Measurements from ENCODE around the gene MTHFD2L. TPM values are rescaled to one million over a fixed set of nuclear protein-coding genes. Genes with fewer than 3 reads are reported as not detected.

MTHFD2L gene
- total and polyA plus RNA-seq, 10 of the 15 experiments (the other 5 are each of a cell fraction or from before 2014, with no cell fraction given) = 4.8 to 25.4 (median 14.4) TPM

- Histone ChIP-seq H3K4me1 (ENCODE audit: control insufficient read depth, insufficient read depth, low read length) (peaks cover 5% of the 10 kb centered on the region; the same call in 1 of the 2 replicates), H3K9me3 (replicated peaks; ENCODE audit: control insufficient read depth, insufficient read depth, low read length) (no peaks in the 10 kb centered on the region; the same call in 2 of the 3 replicates), H3K79me2 (ENCODE audit: control insufficient read depth, insufficient read depth, low read length) (no peaks in the 10 kb centered on the region), H3K27me3 (replicated peaks in 1 of 2; ENCODE audit: control insufficient read depth in 2 of 2, insufficient read depth in 2 of 2, low read length in 1 of 2) (no peaks in the 10 kb centered on the region; a peak in 2 of 4 replicates), H3K36me3 (ENCODE audit: control insufficient read depth in 2 of 2, insufficient read depth in 2 of 2, low read length in 1 of 2) (no peaks in the 10 kb centered on the region), H3K4me3 (no peak overlapping the region), H3K9ac (ENCODE audit: control insufficient read depth, insufficient read depth, low read length) (no peak overlapping the region), H4K20me1 (ENCODE audit: control insufficient read depth, insufficient read depth) (no peaks in the 10 kb centered on the region), H3K27ac (ENCODE audit: control insufficient read depth, insufficient read depth) (no peak overlapping the region), H2AFZ (ENCODE audit: control insufficient read depth, low read depth, low read length) (no peak overlapping the region), H3K4me2 (ENCODE audit: control insufficient read depth, insufficient read depth) (no peak overlapping the region)
- no TSS peak for BruUV-seq (replicated peaks)
- WGBS (ENCODE audit: insufficient coverage, insufficient replicate concordance, low lambda C conversion rate, missing lambda C conversion rate) = 20% methylated on average over 2 of the region's 2 CpGs
- CTCF ChIA-PET = no interaction called here
- FAIRE-seq (no peak), DNase-seq (ENCODE audit: low read depth, low spot score) (no peak), ATAC-seq (no peak)
- SMC1A ChIA-PET (ENCODE audit: uncharacterized antibody, unreplicated experiment) = no interaction called here
- in situ Hi-C loops (cut with MboI) = no loop called here
- intact Hi-C loops (cut with micrococcal nuclease; ENCODE audit: unreplicated experiment) = no loop called here
- POLR2A ChIA-PET = no interaction called here
- RAD21 ChIA-PET (ENCODE audit: unreplicated experiment) = no interaction called here
- no peak for TF ChIP-seq RELB (IDR thresholded peaks at IDR 0.05; ENCODE audit: low read depth)
These were observed 173.3 kb downstream of the MTHFD2L start for GRCh38 chr4:74331252-74331651.

DNA sequence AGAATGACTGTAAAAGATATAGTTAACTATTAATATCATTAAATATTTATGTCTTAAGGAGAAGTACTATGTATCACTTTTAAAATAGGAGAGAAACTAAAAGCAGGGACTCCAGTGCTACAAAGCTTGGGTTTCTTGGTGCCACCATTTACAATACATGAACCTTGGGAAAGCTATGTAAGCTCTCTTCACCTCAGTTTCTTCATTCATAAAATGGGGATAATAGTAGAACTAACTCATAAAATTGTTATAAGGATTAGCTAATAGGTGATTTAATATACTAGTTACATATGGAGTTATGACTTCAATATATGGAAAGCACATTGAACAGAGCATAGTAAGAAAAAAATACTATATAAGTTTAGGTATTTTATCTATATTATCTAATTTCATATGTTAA is 174.0 kb downstream of the MTHFD2L start:
- in situ Hi-C loops (cut with MboI) (no loop called here), intact Hi-C loops (cut with micrococcal nuclease; ENCODE audit: unreplicated experiment) (no loop called here)
- RAD21 ChIA-PET (ENCODE audit: unreplicated experiment) = no interaction called here
- POLR2A ChIA-PET = no interaction called here
- SMC1A ChIA-PET (ENCODE audit: uncharacterized antibody, unreplicated experiment) = no interaction called here
- H3K27ac ChIP-seq (ENCODE audit: control insufficient read depth, insufficient read depth) = no peak overlapping the region
- H3K27me3 ChIP-seq (replicated peaks in 1 of 2; ENCODE audit: control insufficient read depth in 2 of 2, insufficient read depth in 2 of 2, low read length in 1 of 2) = no peaks in the 10 kb centered on the region; a peak in 2 of 4 replicates
- no peak overlapping the region for H2AFZ ChIP-seq (ENCODE audit: control insufficient read depth, low read depth, low read length)
- no peaks in the 10 kb centered on the region for H3K36me3 ChIP-seq (ENCODE audit: control insufficient read depth in 2 of 2, insufficient read depth in 2 of 2, low read length in 1 of 2)
- H3K4me3 ChIP-seq = no peak overlapping the region
- H4K20me1 ChIP-seq (ENCODE audit: control insufficient read depth, insufficient read depth) = no peaks in the 10 kb centered on the region
- CTCF ChIA-PET = interaction anchor here (1.3 kb wide), 1 partner anchor 11 kb away, joined by 6 read pairs; no protein-coding TSS in a partner anchor
- H3K9ac ChIP-seq (ENCODE audit: control insufficient read depth, insufficient read depth, low read length) = no peak overlapping the region
- H3K9me3 ChIP-seq (replicated peaks; ENCODE audit: control insufficient read depth, insufficient read depth, low read length) = no peaks in the 10 kb centered on the region; the same call in 2 of the 3 replicates
- no peak for ATAC-seq
- no peaks in the 10 kb centered on the region for H3K79me2 ChIP-seq (ENCODE audit: control insufficient read depth, insufficient read depth, low read length)
- DNase-seq (ENCODE audit: low read depth, low spot score) = no peak
- no peak for FAIRE-seq
- no TSS peak for BruUV-seq (replicated peaks)
- H3K4me2 ChIP-seq (ENCODE audit: control insufficient read depth, insufficient read depth) = no peak overlapping the region
- peaks cover 5% of the 10 kb centered on the region; the same call in 1 of the 2 replicates for H3K4me1 ChIP-seq (ENCODE audit: control insufficient read depth, insufficient read depth, low read length)
- TF ChIP-seq PBX3 (IDR thresholded peaks at IDR 0.05; ENCODE audit: insufficient replicate concordance, low read depth, low read length) = no peak
- no peak for TF ChIP-seq SIN3A (IDR thresholded peaks at IDR 0.05; ENCODE audit: low read depth, low read length)
- no peak for TF ChIP-seq ZNF384 (IDR thresholded peaks at IDR 0.05; ENCODE audit: borderline replicate concordance, low read depth, low read length)
- no peak for TF ChIP-seq SIX5 (IDR thresholded peaks at IDR 0.05; ENCODE audit: low read depth, low read length, severe bottlenecking)
- no peak for TF ChIP-seq SREBF1 (IDR thresholded peaks at IDR 0.05; ENCODE audit: low read length)
- no peak for TF ChIP-seq MAX (IDR thresholded peaks at IDR 0.05; ENCODE audit: low read depth, low read length)
- TF ChIP-seq FOXK2 (IDR thresholded peaks at IDR 0.05) = no peak
- no peak for TF ChIP-seq STAT3 (IDR thresholded peaks at IDR 0.05; ENCODE audit: low read depth, low read length)
- TF ChIP-seq TCF12 (IDR thresholded peaks at IDR 0.05; ENCODE audit: low read depth, low read length) = no peak
- TF ChIP-seq POLR2A (IDR thresholded peaks at IDR 0.05; ENCODE audit: low read depth, low read length) = no peak
- TF ChIP-seq ZNF592 (IDR thresholded peaks at IDR 0.05) = no peak
